IMR-90 (cell line): ENCODE data around the gene SIT1. TPM values are rescaled to one million over a fixed set of nuclear protein-coding genes. Genes with fewer than 3 reads are reported as not detected.
A peak's percentile ranks its signal among the peaks of the same experiment; 100 is the strongest.

ENCODE experiments used
- ATAC-seq: fragments of 200-7000 bp; cut with Tn5 transposase; 2 replicates; pipeline ENCODE4 v1.9.1; 2020; ENCODE audit warnings: low read depth, mild to moderate bottlenecking, moderate library complexity
- BruUV-seq: library from RNA; stranded (reverse); fragments of 400-500 nt; replicated peaks from 2 replicates; lab custom pipeline; 2021; lab: Mats Ljungman, UMichigan
- CTCF ChIA-PET: fragments of 300-600 bp; formaldehyde crosslinking; extraction: SDS; loops from one replicate; lab custom pipeline; 2021; ENCODE audit warnings: antibody characterized with exemption; lab: Yijun Ruan, JAX
- POLR2A ChIA-PET: fragments of 300-600 bp; sonication (Branson Sonifier 250); formaldehyde crosslinking; loops from one replicate; lab custom pipeline; 2022; ENCODE audit warnings: antibody characterized with exemption; ENCODE audit not compliant: unreplicated experiment; lab: Charles Lee
- DNase-seq: peaks from one replicate; pipeline ENCODE4 v3.0.0; 2013
- H2AFZ ChIP-seq: replicated peaks from 2 replicates; pipeline ENCODE3; 2013; ENCODE audit warnings: low read length, mild to moderate bottlenecking; ENCODE audit not compliant: poor library complexity
- H2AK5ac ChIP-seq: 2 replicates; pipeline ENCODE4 v1.6.1; 2013; ENCODE audit warnings: low read depth, low read length, inconsistent platforms
- H2AK9ac ChIP-seq: replicated peaks from 2 replicates; pipeline ENCODE3; 2013; ENCODE audit warnings: mild to moderate bottlenecking, low read depth, low read length, moderate library complexity; ENCODE audit not compliant: poor library complexity
- H2BK120ac ChIP-seq: 2 replicates; pipeline ENCODE4 v1.6.1; 2013; ENCODE audit warnings: low read depth, low read length, inconsistent platforms
- H2BK15ac ChIP-seq: 3 replicates; pipeline ENCODE4 v1.6.1; 2013; ENCODE audit warnings: low read depth, low read length, inconsistent platforms
- H2BK20ac ChIP-seq: 2 replicates; pipeline ENCODE4 v1.6.1; 2013; ENCODE audit warnings: low read depth, mild to moderate bottlenecking, inconsistent platforms, low read length, moderate library complexity
- H2BK5ac ChIP-seq: 2 replicates; pipeline ENCODE4 v1.6.1; 2013; ENCODE audit warnings: mild to moderate bottlenecking, low read depth, low read length, inconsistent platforms; ENCODE audit not compliant: poor library complexity, severe bottlenecking
- H3K14ac ChIP-seq: replicated peaks from 2 replicates; pipeline ENCODE4 v1.6.1; 2013; ENCODE audit warnings: low read depth, low read length, inconsistent platforms
- H3K18ac ChIP-seq: 2 replicates; pipeline ENCODE4 v1.6.1; 2013; ENCODE audit warnings: low read depth, low read length, control low read depth
- H3K23ac ChIP-seq: 2 replicates; pipeline ENCODE4 v1.6.1; 2013; ENCODE audit warnings: low read depth, low read length, inconsistent platforms
- H3K27ac ChIP-seq: 2 replicates; pipeline ENCODE4 v1.5.1; 2013; ENCODE audit warnings: mild to moderate bottlenecking, control low read depth, low read length; ENCODE audit not compliant: insufficient read depth
- H3K27me3 ChIP-seq: 2 replicates; pipeline ENCODE4 v1.6.1; 2013; ENCODE audit warnings: low read length; ENCODE audit not compliant: control insufficient read depth, insufficient read depth
- H3K36me3 ChIP-seq: 2 replicates; pipeline ENCODE4 v1.6.1; 2013; ENCODE audit warnings: low read length, mixed read lengths; ENCODE audit not compliant: control insufficient read depth, insufficient read depth
- H3K4ac ChIP-seq: 2 replicates; pipeline ENCODE4 v1.6.1; 2013; ENCODE audit warnings: low read depth, low read length, inconsistent platforms
- H3K4me1 ChIP-seq: 2 replicates; pipeline ENCODE4 v1.6.1; 2013; ENCODE audit warnings: low read length, mixed read lengths; ENCODE audit not compliant: control insufficient read depth, insufficient read depth
- H3K4me2 ChIP-seq: 2 replicates; pipeline ENCODE4 v1.6.1; 2013; ENCODE audit warnings: low read depth, mild to moderate bottlenecking, control low read depth, low read length, moderate library complexity
- H3K4me3 ChIP-seq: 2 replicates; pipeline ENCODE4 v1.5.1; 2013; ENCODE audit warnings: low read depth, mild to moderate bottlenecking, control low read depth, low read length, moderate library complexity; ENCODE audit not compliant: insufficient read depth
- H3K56ac ChIP-seq: 2 replicates; pipeline ENCODE4 v1.6.1; 2013; ENCODE audit warnings: low read length, inconsistent platforms; ENCODE audit not compliant: insufficient read depth; ENCODE audit errors: extremely low read depth
- H3K79me1 ChIP-seq, 2 experiments: 2 replicates each; pipeline ENCODE4 v1.6.1; 2013; ENCODE audit warnings: low read length in 2 of 2, inconsistent platforms in 1 of 2, low read depth in 1 of 2
- H3K9ac ChIP-seq: 2 replicates; pipeline ENCODE4 v1.6.1; 2013; ENCODE audit warnings: low read depth, low read length, control low read depth
- H3K9me1 ChIP-seq: 2 replicates; pipeline ENCODE4 v1.6.1; 2013; ENCODE audit warnings: low read length, inconsistent platforms; ENCODE audit not compliant: insufficient read depth
- H3K9me3 ChIP-seq: 2 replicates; pipeline ENCODE4 v1.6.1; 2013; ENCODE audit warnings: low read length; ENCODE audit not compliant: control insufficient read depth, insufficient read depth
- H4K20me1 ChIP-seq: 2 replicates; pipeline ENCODE4 v1.6.1; 2013; ENCODE audit warnings: low read length, inconsistent platforms; ENCODE audit not compliant: insufficient read depth
- H4K5ac ChIP-seq: 2 replicates; pipeline ENCODE4 v1.6.1; 2013; ENCODE audit warnings: mild to moderate bottlenecking, low read depth, low read length, control low read depth
- H4K8ac ChIP-seq, 2 experiments: 2 replicates each; pipeline ENCODE4 v1.6.1; 2013; ENCODE audit warnings: low read depth in 2 of 2, low read length in 2 of 2, control low read depth in 1 of 2, inconsistent platforms in 1 of 2
- H4K91ac ChIP-seq: 2 replicates; pipeline ENCODE4 v1.6.1; 2013; ENCODE audit warnings: low read depth, low read length, inconsistent platforms; ENCODE audit not compliant: insufficient read depth
- BHLHE40 ChIP-seq: fragments of 150-350 bp; IDR thresholded peaks from 2 replicates; pipeline ENCODE4 v1.6.1; 2016; ENCODE audit warnings: mild to moderate bottlenecking, low read depth, low read length
- CEBPB ChIP-seq: IDR thresholded peaks from 2 replicates; pipeline ENCODE4 v1.6.1; 2012; ENCODE audit warnings: low read depth, low read length, improper control_type of control experiment
- CHD1 ChIP-seq: IDR thresholded peaks from 2 replicates; pipeline ENCODE4 v1.6.1; 2012; ENCODE audit warnings: low read depth, low read length, improper control_type of control experiment
- ELK1 ChIP-seq: fragments of 150-350 bp; IDR thresholded peaks from 2 replicates; pipeline ENCODE4 v1.6.1; 2016; ENCODE audit warnings: low read depth, mild to moderate bottlenecking, low read length, moderate library complexity, borderline replicate concordance
- FOS ChIP-seq: fragments of 150-350 bp; IDR thresholded peaks from 2 replicates; pipeline ENCODE4 v1.6.1; 2016; ENCODE audit warnings: low read depth, low read length
- MAFK ChIP-seq: IDR thresholded peaks from 2 replicates; pipeline ENCODE4 v1.6.1; 2012; ENCODE audit warnings: low read depth, low read length, improper control_type of control experiment
- MAZ ChIP-seq: IDR thresholded peaks from 2 replicates; pipeline ENCODE4 v1.6.1; 2012; ENCODE audit warnings: low read depth, mild to moderate bottlenecking, low read length, improper control_type of control experiment, moderate library complexity, borderline replicate concordance
- MXI1 ChIP-seq: IDR thresholded peaks from 2 replicates; pipeline ENCODE4 v1.6.1; 2012; ENCODE audit warnings: low read depth, mild to moderate bottlenecking, low read length, moderate library complexity, borderline replicate concordance
- NFE2L2 ChIP-seq: fragments of 150-350 bp; IDR thresholded peaks from 2 replicates; pipeline ENCODE4 v1.6.1; 2016; ENCODE audit warnings: low read depth, mild to moderate bottlenecking, low read length
- POLR2A ChIP-seq: IDR thresholded peaks from 2 replicates; pipeline ENCODE4 v1.6.1; 2012; ENCODE audit warnings: mild to moderate bottlenecking, low read depth, low read length
- RAD21 ChIP-seq: IDR thresholded peaks from 2 replicates; pipeline ENCODE4 v1.6.1; 2012; ENCODE audit warnings: low read length, improper control_type of control experiment
- RCOR1 ChIP-seq: IDR thresholded peaks from 2 replicates; pipeline ENCODE4 v1.6.1; 2012; ENCODE audit warnings: mild to moderate bottlenecking, low read length, improper control_type of control experiment; ENCODE audit not compliant: insufficient replicate concordance
- RFX5 ChIP-seq: IDR thresholded peaks from 2 replicates; pipeline ENCODE4 v1.8.0; 2012; ENCODE audit warnings: low read depth, mild to moderate bottlenecking, low read length, moderate library complexity
- SMC3 ChIP-seq: fragments of 150-350 bp; IDR thresholded peaks from 2 replicates; pipeline ENCODE4 v1.6.1; 2016; ENCODE audit warnings: low read depth, mild to moderate bottlenecking, antibody characterized with exemption, low read length, moderate library complexity
- WGBS, 2 experiments: methylation state at CpG; one replicate each; pipeline versions ENCODE4 v1.1.5 to v1.1.7; 2013; ENCODE audit warnings: missing lambda C conversion rate in 2 of 2; ENCODE audit not compliant: insufficient read length in 1 of 2; ENCODE audit errors: extremely low coverage in 2 of 2; 5-methylcytosine and 5-hydroxymethylcytosine counted together
- dilution Hi-C: fragments of 300-500 bp; cut with HindIII; formaldehyde crosslinking; loops from one replicate; pipeline ENCODE4 v1.14.3; 2018; ENCODE audit warnings: low sequenced_read_pairs; ENCODE audit not compliant: unreplicated experiment
- in situ Hi-C: fragments of 300-500 bp; cut with MboI; formaldehyde crosslinking; loops from 3 replicates; pipeline ENCODE4 v1.14.3; 2019; ENCODE audit warnings: low sequenced_read_pairs, inconsistent platforms, mixed read lengths
- intact Hi-C: fragments of 100-400 bp; cut with micrococcal nuclease; formaldehyde crosslinking; loops from 2 replicates; pipeline ENCODE4 v1.10.0; 2022
- polyA plus RNA-seq, 3 experiments: library from polyadenylated mRNA; depleted of rRNA; stranded (reverse); fragments of >200 nt; gene quantifications; 2 replicates each; pipeline ENCODE4 v1.2.3, GENCODE V29; 2012; ENCODE audit warnings: low replicate concordance in 1 of 3
- total RNA-seq: library from RNA; depleted of rRNA; stranded (reverse); fragments of >200 nt; gene quantifications from 2 replicates; pipeline ENCODE4 v1.2.3, GENCODE V29; 2012
- TF ChIP-seq, protein P1 (sequence below): fragments of 150-350 bp; IDR thresholded peaks from 2 replicates; pipeline ENCODE4 v1.6.1; 2017; ENCODE audit warnings: mild to moderate bottlenecking, antibody characterized with exemption, low read length, low read depth
- TF ChIP-seq, protein P2 (sequence below): conservative IDR thresholded peaks from 2 replicates; pipeline ENCODE4 v1.5.1; 2012; ENCODE audit warnings: mild to moderate bottlenecking, low read depth, low read length, improper control_type of control experiment

SIT1 gene
- total and polyA plus RNA-seq, 2 of the 4 experiments (the other 2 are of a cell fraction) = not detected

DNA sequence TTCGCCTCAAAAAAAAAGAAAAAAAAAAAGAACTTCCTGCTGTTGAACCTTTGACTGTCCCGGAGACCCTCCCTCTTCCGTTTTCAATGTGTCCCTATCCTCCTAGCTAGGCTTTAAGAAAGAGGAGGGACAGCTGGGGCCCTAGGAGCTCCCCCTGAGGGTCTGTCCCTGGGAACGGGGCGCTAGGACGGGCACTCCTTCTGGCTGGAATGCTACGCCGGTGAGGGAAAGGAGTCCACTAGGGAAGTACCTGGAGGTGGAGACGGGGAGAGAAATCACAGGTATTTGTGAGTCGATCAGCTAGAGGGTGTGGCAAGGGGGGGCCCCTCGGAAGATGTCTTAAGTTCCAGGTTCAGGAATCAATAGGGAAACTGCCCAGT is 4.6 kb downstream of the SIT1 start:
- peaks cover 8% of the 10 kb centered on the region for H3K4me1 ChIP-seq
- no peak overlapping the region for H2BK20ac ChIP-seq
- H3K9me1 ChIP-seq = no peaks in the 10 kb centered on the region
- no peaks in the 10 kb centered on the region for H3K27me3 ChIP-seq
- no peak overlapping the region; the same call in 1 of the 2 replicates for H2BK120ac ChIP-seq
- H3K18ac ChIP-seq = peak overlapping the region; percentile 43
- H3K4me2 ChIP-seq = peak overlapping the region; percentile 82
- no peak overlapping the region for H2AK5ac ChIP-seq
- peak overlapping the region; percentile 96 for H3K14ac ChIP-seq
- H2AK9ac ChIP-seq = peak overlapping the region; percentile 87
- intact Hi-C loops (no loop called here), dilution Hi-C loops (no loop called here), in situ Hi-C loops (no loop called here)
- peak overlapping the region; percentile 61 for H3K27ac ChIP-seq
- ChIA-PET POLR2A (interaction anchor here (0.5 kb wide), 1 partner anchor 77 kb away, joined by 6 read pairs; no protein-coding TSS in a partner anchor), CTCF (interaction anchor here (0.7 to 2.6 kb wide), 4 partner anchors 12 to 34 kb away, joined by 3 to 19 read pairs (median 8); partner anchors contain the start of genes CCDC107 and RMRP)
- 0 out of 4 replicates have a peak, but pooled peaks cover 0 to 4% of the 10 kb centered on the region in 2 experiments for H3K79me1 ChIP-seq
- no peak overlapping the region for H3K56ac ChIP-seq
- H3K23ac ChIP-seq = peak overlapping the region; percentile 91
- H4K20me1 ChIP-seq = no peaks in the 10 kb centered on the region
- H3K36me3 ChIP-seq = no peaks in the 10 kb centered on the region
- BruUV-seq = TSS peak; percentile 62
- H3K4ac ChIP-seq = peak overlapping the region; percentile 87
- 0 out of 3 replicates have a peak overlapping the region, but pooled peaks have one; percentile 37 for H2BK15ac ChIP-seq
- H3K9me3 ChIP-seq = no peaks in the 10 kb centered on the region
- 0% methylated on average over 1 of the region's 11 CpGs; no CpG with 5 or more reads in 1 of the 2 experiments for WGBS, 2 experiments
- H2BK5ac ChIP-seq = peak overlapping the region; percentile 61
- DNase-seq (no peak), ATAC-seq (no peak; the same call in 1 of the 2 replicates)
- peak overlapping the region; percentile 73 for H3K9ac ChIP-seq
- H4K91ac ChIP-seq = peak overlapping the region; percentile 81
- TF ChIP-seq BHLHE40 (no peak), NFE2L2 (no peak), RFX5 (no peak), POLR2A (no peak), FOS (no peak), RCOR1 (no peak), ELK1 (no peak), RAD21 (no peak), CHD1 (no peak), MXI1 (no peak), CEBPB (no peak), MAFK (no peak), SMC3 (no peak), MAZ (no peak)
- TF ChIP-seq, protein P1, sequence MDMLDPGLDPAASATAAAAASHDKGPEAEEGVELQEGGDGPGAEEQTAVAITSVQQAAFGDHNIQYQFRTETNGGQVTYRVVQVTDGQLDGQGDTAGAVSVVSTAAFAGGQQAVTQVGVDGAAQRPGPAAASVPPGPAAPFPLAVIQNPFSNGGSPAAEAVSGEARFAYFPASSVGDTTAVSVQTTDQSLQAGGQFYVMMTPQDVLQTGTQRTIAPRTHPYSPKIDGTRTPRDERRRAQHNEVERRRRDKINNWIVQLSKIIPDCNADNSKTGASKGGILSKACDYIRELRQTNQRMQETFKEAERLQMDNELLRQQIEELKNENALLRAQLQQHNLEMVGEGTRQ = no peak
- TF ChIP-seq, protein P2, sequence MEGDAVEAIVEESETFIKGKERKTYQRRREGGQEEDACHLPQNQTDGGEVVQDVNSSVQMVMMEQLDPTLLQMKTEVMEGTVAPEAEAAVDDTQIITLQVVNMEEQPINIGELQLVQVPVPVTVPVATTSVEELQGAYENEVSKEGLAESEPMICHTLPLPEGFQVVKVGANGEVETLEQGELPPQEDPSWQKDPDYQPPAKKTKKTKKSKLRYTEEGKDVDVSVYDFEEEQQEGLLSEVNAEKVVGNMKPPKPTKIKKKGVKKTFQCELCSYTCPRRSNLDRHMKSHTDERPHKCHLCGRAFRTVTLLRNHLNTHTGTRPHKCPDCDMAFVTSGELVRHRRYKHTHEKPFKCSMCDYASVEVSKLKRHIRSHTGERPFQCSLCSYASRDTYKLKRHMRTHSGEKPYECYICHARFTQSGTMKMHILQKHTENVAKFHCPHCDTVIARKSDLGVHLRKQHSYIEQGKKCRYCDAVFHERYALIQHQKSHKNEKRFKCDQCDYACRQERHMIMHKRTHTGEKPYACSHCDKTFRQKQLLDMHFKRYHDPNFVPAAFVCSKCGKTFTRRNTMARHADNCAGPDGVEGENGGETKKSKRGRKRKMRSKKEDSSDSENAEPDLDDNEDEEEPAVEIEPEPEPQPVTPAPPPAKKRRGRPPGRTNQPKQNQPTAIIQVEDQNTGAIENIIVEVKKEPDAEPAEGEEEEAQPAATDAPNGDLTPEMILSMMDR = no peak
- H4K5ac ChIP-seq = peak overlapping the region; percentile 71
- H2AFZ ChIP-seq = peak overlapping the region; percentile 97
- peak overlapping the region; percentile 54 for H3K4me3 ChIP-seq
- peak overlapping the region; percentile 88 to 97 for H4K8ac ChIP-seq
